ENCODE data around the gene MIB2.

DNA sequence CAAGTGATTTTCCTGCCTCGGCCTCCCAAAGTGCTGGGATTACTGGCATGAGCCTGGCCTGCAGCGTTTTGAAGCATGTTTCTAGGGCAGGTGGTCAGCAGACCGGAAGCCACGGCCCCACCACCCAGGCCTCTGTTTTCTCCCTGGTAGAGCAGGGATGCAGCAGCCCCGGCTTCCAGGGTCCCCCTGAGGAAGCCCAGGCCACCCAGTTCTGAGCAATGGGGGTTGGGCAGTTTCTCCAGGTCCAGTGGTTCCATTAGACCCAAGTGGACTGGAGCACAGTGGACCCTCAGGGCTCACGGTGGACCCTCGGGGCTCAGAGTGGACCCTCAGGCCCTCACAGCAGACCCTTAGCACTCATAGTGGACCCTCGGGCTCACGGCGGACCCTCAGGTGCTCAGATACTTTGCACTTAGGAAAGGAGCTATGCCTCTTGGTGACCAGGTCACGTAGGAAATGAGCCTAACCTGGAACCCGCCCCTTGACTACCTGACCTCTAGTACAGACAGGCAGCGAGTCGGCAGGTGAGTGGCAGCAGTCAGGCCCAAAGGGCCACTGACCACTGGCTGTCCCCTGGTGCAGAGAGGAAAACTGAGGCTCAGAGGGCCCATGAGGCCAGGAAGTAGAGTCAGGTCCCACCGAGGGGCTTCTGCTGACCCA, 10.8 kb upstream of the MIB2 start:
- TF ChIP-seq, protein P1, sequence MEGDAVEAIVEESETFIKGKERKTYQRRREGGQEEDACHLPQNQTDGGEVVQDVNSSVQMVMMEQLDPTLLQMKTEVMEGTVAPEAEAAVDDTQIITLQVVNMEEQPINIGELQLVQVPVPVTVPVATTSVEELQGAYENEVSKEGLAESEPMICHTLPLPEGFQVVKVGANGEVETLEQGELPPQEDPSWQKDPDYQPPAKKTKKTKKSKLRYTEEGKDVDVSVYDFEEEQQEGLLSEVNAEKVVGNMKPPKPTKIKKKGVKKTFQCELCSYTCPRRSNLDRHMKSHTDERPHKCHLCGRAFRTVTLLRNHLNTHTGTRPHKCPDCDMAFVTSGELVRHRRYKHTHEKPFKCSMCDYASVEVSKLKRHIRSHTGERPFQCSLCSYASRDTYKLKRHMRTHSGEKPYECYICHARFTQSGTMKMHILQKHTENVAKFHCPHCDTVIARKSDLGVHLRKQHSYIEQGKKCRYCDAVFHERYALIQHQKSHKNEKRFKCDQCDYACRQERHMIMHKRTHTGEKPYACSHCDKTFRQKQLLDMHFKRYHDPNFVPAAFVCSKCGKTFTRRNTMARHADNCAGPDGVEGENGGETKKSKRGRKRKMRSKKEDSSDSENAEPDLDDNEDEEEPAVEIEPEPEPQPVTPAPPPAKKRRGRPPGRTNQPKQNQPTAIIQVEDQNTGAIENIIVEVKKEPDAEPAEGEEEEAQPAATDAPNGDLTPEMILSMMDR (conservative IDR thresholded peaks at IDR 0.05; ENCODE audit: low read length) = no peak
- TF ChIP-seq EZH2phosphoT487 (IDR thresholded peaks at IDR 0.05; ENCODE audit: borderline replicate concordance) = no peak

Measured in Loucy (cell line).